ENCODE results near the gene FBXO48. TPM values are rescaled to one million over a fixed set of nuclear protein-coding genes. Genes with fewer than 3 reads are reported as not detected.

The FBXO48 gene
- total RNA-seq, 1 donor from 2014 or later: 2.7 TPM

GRCh38 chr2:68414452-68414851 is 52.6 kb downstream of the FBXO48 start:
- DNase-seq (ENCODE audit: low spot score): no peak
- no peak overlapping the region for H3K4me2 ChIP-seq
- Mint-ChIP-seq H3K4me1 (peaks cover 16% of the 10 kb centered on the region), H3K9me3 (no peaks in the 10 kb centered on the region), H3K27me3 (ENCODE audit: insufficient read depth, low read depth) (peaks cover 2% of the 10 kb centered on the region), H3K27ac (peak overlapping the region; percentile 55), H3K36me3 (no peaks in the 10 kb centered on the region), H3K4me3 (no peak overlapping the region)
- no peaks in the 10 kb centered on the region for H3K27me3 ChIP-seq
- no peak overlapping the region for H2AFZ ChIP-seq (replicated peaks)
- no peaks in the 10 kb centered on the region for H3K79me2 ChIP-seq (ENCODE audit: low read depth)
- no peaks in the 10 kb centered on the region for H3K9me3 ChIP-seq (ENCODE audit: low read depth)
- no peaks in the 10 kb centered on the region for H3K36me3 ChIP-seq
- H3F3A ChIP-seq (ENCODE audit: low read depth): no peaks in the 10 kb centered on the region
- TF ChIP-seq EZH2phosphoT487 (IDR thresholded peaks at IDR 0.05) (no peak), EZH2 (IDR thresholded peaks at IDR 0.05) (no peak)
- TF ChIP-seq, protein P1, sequence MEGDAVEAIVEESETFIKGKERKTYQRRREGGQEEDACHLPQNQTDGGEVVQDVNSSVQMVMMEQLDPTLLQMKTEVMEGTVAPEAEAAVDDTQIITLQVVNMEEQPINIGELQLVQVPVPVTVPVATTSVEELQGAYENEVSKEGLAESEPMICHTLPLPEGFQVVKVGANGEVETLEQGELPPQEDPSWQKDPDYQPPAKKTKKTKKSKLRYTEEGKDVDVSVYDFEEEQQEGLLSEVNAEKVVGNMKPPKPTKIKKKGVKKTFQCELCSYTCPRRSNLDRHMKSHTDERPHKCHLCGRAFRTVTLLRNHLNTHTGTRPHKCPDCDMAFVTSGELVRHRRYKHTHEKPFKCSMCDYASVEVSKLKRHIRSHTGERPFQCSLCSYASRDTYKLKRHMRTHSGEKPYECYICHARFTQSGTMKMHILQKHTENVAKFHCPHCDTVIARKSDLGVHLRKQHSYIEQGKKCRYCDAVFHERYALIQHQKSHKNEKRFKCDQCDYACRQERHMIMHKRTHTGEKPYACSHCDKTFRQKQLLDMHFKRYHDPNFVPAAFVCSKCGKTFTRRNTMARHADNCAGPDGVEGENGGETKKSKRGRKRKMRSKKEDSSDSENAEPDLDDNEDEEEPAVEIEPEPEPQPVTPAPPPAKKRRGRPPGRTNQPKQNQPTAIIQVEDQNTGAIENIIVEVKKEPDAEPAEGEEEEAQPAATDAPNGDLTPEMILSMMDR (IDR thresholded peaks at IDR 0.05): no peak
- no peak overlapping the region for H3K4me3 ChIP-seq
- H3K27ac ChIP-seq: no peak overlapping the region
- H3K4me1 ChIP-seq: peaks cover 12% of the 10 kb centered on the region
- no peak overlapping the region for H3K9ac ChIP-seq
- no peaks in the 10 kb centered on the region for H4K20me1 ChIP-seq (ENCODE audit: low read depth)

- Histone ChIP-seq H3K36me3 (no peaks in the 10 kb centered on the region), H3K4me2 (no peak overlapping the region), H2AFZ (replicated peaks) (no peak overlapping the region), H3F3A (ENCODE audit: low read depth) (no peaks in the 10 kb centered on the region), H3K9ac (no peak overlapping the region), H4K20me1 (ENCODE audit: low read depth) (no peaks in the 10 kb centered on the region), H3K4me1 (peaks cover 6% of the 10 kb centered on the region), H3K27me3 (no peaks in the 10 kb centered on the region), H3K9me3 (ENCODE audit: low read depth) (no peaks in the 10 kb centered on the region), H3K27ac (no peak overlapping the region), H3K4me3 (no peak overlapping the region), H3K79me2 (ENCODE audit: low read depth) (no peaks in the 10 kb centered on the region)
- H3K9me3 Mint-ChIP-seq: no peaks in the 10 kb centered on the region
- no peak for DNase-seq (ENCODE audit: low spot score)
- H3K27ac Mint-ChIP-seq: no peak overlapping the region
- TF ChIP-seq, protein P1 (IDR thresholded peaks at IDR 0.05): no peak
- TF ChIP-seq EZH2phosphoT487 (IDR thresholded peaks at IDR 0.05): no peak
- TF ChIP-seq EZH2 (IDR thresholded peaks at IDR 0.05): no peak
- no peaks in the 10 kb centered on the region for H3K36me3 Mint-ChIP-seq
- H3K27me3 Mint-ChIP-seq (ENCODE audit: insufficient read depth, low read depth): peaks cover 2% of the 10 kb centered on the region
- no peak overlapping the region for H3K4me3 Mint-ChIP-seq
- H3K4me1 Mint-ChIP-seq: peaks cover 16% of the 10 kb centered on the region
Observed at GRCh38 chr2:68413466-68413865, 53.6 kb downstream of the FBXO48 start.

DNA sequence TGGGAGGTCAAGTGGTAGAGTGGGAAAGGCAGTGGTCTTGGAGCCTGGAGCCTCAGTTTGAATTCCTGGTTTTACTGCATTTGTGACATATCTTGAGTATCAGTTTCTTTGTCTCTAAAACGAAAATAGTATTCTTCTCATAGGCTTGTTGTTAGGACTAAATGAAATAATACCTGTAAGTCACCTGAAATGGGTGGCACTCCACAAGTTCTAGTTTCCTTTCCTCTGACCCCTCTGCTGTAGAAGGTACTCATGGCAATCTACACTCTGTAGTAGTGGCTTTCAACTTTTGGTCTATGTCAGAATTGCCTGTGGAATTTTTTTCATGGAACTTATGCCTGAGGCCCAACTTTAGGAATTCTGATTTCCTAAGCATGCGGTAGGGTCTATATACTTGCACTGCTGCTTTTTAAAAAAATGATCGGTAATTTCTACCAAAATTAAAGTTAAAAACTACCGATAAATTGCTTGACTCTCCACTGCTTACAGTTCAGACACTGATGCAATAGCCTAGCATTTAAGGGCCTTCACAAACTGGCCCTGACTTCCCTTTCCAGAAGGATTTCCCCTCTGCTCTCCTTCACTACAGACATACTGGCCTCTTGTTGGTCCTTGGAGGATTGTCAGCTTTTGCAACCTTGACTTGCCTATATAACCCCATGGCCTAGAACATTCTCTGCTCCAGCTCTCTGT is 54.8 kb downstream of the FBXO48 start:
- Histone ChIP-seq H3K9me3 (ENCODE audit: low read depth) (no peaks in the 10 kb centered on the region), H2AFZ (replicated peaks) (no peak overlapping the region), H3K9ac (no peak overlapping the region), H3K4me2 (no peak overlapping the region), H4K20me1 (ENCODE audit: low read depth) (no peaks in the 10 kb centered on the region), H3K79me2 (ENCODE audit: low read depth) (no peaks in the 10 kb centered on the region), H3K27ac (no peak overlapping the region), H3K4me1 (no peaks in the 10 kb centered on the region), H3K36me3 (no peaks in the 10 kb centered on the region), H3K27me3 (no peaks in the 10 kb centered on the region), H3F3A (ENCODE audit: low read depth) (no peaks in the 10 kb centered on the region), H3K4me3 (no peak overlapping the region)
- H3K36me3 Mint-ChIP-seq: no peaks in the 10 kb centered on the region
- H3K27me3 Mint-ChIP-seq (ENCODE audit: insufficient read depth, low read depth): no peaks in the 10 kb centered on the region
- H3K4me3 Mint-ChIP-seq: no peak overlapping the region
- peaks cover 11% of the 10 kb centered on the region for H3K4me1 Mint-ChIP-seq
- DNase-seq (ENCODE audit: low spot score): no peak
- H3K27ac Mint-ChIP-seq: no peak overlapping the region
- no peaks in the 10 kb centered on the region for H3K9me3 Mint-ChIP-seq
- TF ChIP-seq EZH2 (IDR thresholded peaks at IDR 0.05) (no peak), EZH2phosphoT487 (IDR thresholded peaks at IDR 0.05) (no peak)
- TF ChIP-seq, protein P1 (IDR thresholded peaks at IDR 0.05): no peak

All from neural progenitor cell (in vitro differentiated cells).